Measurements from ENCODE around the gene TP63.

DNA sequence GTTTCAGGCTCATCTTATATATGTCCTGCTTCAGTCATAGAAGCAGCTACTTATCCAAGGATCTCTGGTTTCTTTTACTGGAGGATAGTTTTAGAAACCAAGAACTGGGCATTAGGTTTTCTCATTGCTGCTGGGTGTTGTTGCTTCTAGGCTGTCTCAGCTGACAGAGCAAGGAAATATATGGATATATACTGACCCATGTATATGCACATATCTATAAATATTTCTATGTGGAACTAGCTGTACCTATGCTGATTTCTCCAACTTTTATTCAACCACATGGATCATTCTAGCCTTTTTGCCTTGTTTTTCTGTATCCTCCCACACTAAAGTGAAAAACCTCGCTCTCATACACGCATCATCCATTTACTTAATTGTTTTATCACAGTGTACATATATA, 64.2 kb downstream of the TP63 start:
- TF ChIP-seq ARNTL (CRISPR knock-in tag; IDR thresholded peaks at IDR 0.05; ENCODE audit: borderline replicate concordance, low read depth) (no peak), BACH2 (CRISPR knock-in tag; IDR thresholded peaks at IDR 0.05; ENCODE audit: borderline replicate concordance) (no peak), ZNF70 (CRISPR knock-in tag; IDR thresholded peaks at IDR 0.05) (no peak), ZFP3 (CRISPR knock-in tag; IDR thresholded peaks at IDR 0.05) (no peak), PPARA (CRISPR knock-in tag; IDR thresholded peaks at IDR 0.05; ENCODE audit: borderline replicate concordance) (no peak), ZC3H10 (CRISPR knock-in tag; IDR thresholded peaks at IDR 0.05) (no peak), TOX (CRISPR knock-in tag; IDR thresholded peaks at IDR 0.05; ENCODE audit: borderline replicate concordance) (no peak)
- TF ChIP-seq, protein P1, sequence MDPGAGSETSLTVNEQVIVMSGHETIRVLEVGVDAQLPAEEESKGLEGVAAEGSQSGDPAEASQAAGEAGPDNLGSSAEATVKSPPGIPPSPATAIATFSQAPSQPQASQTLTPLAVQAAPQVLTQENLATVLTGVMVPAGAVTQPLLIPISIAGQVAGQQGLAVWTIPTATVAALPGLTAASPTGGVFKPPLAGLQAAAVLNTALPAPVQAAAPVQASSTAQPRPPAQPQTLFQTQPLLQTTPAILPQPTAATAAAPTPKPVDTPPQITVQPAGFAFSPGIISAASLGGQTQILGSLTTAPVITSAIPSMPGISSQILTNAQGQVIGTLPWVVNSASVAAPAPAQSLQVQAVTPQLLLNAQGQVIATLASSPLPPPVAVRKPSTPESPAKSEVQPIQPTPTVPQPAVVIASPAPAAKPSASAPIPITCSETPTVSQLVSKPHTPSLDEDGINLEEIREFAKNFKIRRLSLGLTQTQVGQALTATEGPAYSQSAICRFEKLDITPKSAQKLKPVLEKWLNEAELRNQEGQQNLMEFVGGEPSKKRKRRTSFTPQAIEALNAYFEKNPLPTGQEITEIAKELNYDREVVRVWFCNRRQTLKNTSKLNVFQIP (CRISPR knock-in tag; IDR thresholded peaks at IDR 0.05; ENCODE audit: borderline replicate concordance, low read depth), result no peak
- TF ChIP-seq, protein P2, sequence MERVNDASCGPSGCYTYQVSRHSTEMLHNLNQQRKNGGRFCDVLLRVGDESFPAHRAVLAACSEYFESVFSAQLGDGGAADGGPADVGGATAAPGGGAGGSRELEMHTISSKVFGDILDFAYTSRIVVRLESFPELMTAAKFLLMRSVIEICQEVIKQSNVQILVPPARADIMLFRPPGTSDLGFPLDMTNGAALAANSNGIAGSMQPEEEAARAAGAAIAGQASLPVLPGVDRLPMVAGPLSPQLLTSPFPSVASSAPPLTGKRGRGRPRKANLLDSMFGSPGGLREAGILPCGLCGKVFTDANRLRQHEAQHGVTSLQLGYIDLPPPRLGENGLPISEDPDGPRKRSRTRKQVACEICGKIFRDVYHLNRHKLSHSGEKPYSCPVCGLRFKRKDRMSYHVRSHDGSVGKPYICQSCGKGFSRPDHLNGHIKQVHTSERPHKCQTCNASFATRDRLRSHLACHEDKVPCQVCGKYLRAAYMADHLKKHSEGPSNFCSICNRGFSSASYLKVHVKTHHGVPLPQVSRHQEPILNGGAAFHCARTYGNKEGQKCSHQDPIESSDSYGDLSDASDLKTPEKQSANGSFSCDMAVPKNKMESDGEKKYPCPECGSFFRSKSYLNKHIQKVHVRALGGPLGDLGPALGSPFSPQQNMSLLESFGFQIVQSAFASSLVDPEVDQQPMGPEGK (CRISPR knock-in tag; IDR thresholded peaks at IDR 0.05; ENCODE audit: borderline replicate concordance), result no peak

All from SK-N-SH treated with all-trans-retinoic acid at 6 μM for 48 hours (cell line).